GM12878 (cell line): ENCODE data around the gene MED22. TPM values are rescaled to one million over a fixed set of nuclear protein-coding genes. Genes with fewer than 3 reads are reported as not detected.

Experiments used
- ATAC-seq: fragments of 200-7000 bp; cut with Tn5 transposase; 3 replicates; pipeline ENCODE4 v1.9.1; 2020; ENCODE audit warnings: mild to moderate bottlenecking, moderate library complexity
- BruUV-seq: library from RNA; stranded (reverse); fragments of 400-500 nt; replicated peaks from 2 replicates; lab custom pipeline; 2021; lab: Mats Ljungman, UMichigan
- CTCF ChIA-PET: fragments of 300-600 bp; sonication (Branson Sonifier 250); formaldehyde crosslinking; extraction: SDS; loops from one replicate; lab custom pipeline; 2021; ENCODE audit warnings: inconsistent platforms; lab: Yijun Ruan, JAX
- POLR2A ChIA-PET: fragments of 350-600 bp; formaldehyde crosslinking; extraction: SDS; loops from one replicate; lab custom pipeline; 2021; ENCODE audit warnings: inconsistent platforms; lab: Charles Lee
- RAD21 ChIA-PET: fragments of 300-600 bp; sonication (Branson Sonifier 250); formaldehyde crosslinking; loops from one replicate; lab custom pipeline; 2023; ENCODE audit warnings: antibody characterized with exemption; ENCODE audit not compliant: unreplicated experiment; lab: Charles Lee
- SMC1A ChIA-PET: fragments of 300-600 bp; sonication (Branson Sonifier 250); formaldehyde crosslinking; loops from one replicate; lab custom pipeline; 2023; ENCODE audit not compliant: unreplicated experiment, uncharacterized antibody; lab: Charles Lee
- DNase-seq: peaks from one replicate; pipeline ENCODE4 v3.0.0-alpha.2; 2011; ENCODE audit warnings: low read depth, low spot score
- FAIRE-seq: peaks from 3 replicates; lab custom pipeline; 2011; peaks lifted over from hg19 to GRCh38; lab: Jason Lieb, UNC
- H2AFZ ChIP-seq: 2 replicates; pipeline ENCODE4 v1.6.0; 2011; ENCODE audit warnings: low read depth, low read length, control low read depth; ENCODE audit not compliant: control insufficient read depth
- H3K27ac ChIP-seq: 2 replicates; pipeline ENCODE4 v1.5.1; 2011; ENCODE audit warnings: control low read depth; ENCODE audit not compliant: control insufficient read depth, insufficient read depth
- H3K27me3 ChIP-seq, 2 experiments: replicated peaks in 1 of 2; 2 replicates each; pipeline versions ENCODE4 v1.6.0 to v1.6.1; 2011; ENCODE audit warnings: low read length in 1 of 2; ENCODE audit not compliant: control insufficient read depth in 2 of 2, insufficient read depth in 2 of 2
- H3K36me3 ChIP-seq, 2 experiments: 2 replicates each; pipeline ENCODE4 v1.5.1; 2011; ENCODE audit warnings: low read length in 1 of 2; ENCODE audit not compliant: control insufficient read depth in 2 of 2, insufficient read depth in 2 of 2
- H3K4me1 ChIP-seq: 2 replicates; pipeline ENCODE4 v1.6.1; 2011; ENCODE audit warnings: mild to moderate bottlenecking, low read length, moderate library complexity, mixed read lengths; ENCODE audit not compliant: control insufficient read depth, insufficient read depth
- H3K4me2 ChIP-seq: 2 replicates; pipeline ENCODE4 v1.6.0; 2011; ENCODE audit warnings: control low read depth; ENCODE audit not compliant: control insufficient read depth, insufficient read depth
- H3K4me3 ChIP-seq: fragments of 200-600 bp; sonication (generic); 2 replicates; pipeline ENCODE4 v1.5.1; 2016
- H3K79me2 ChIP-seq: 2 replicates; pipeline ENCODE4 v1.6.0; 2011; ENCODE audit warnings: low read length; ENCODE audit not compliant: control insufficient read depth, insufficient read depth
- H3K9ac ChIP-seq: 2 replicates; pipeline ENCODE4 v1.8.0; 2011; ENCODE audit warnings: low read length, control low read depth, mixed read lengths; ENCODE audit not compliant: control insufficient read depth, insufficient read depth
- H3K9me3 ChIP-seq: replicated peaks from 3 replicates; pipeline ENCODE4 v1.5.1; 2011; ENCODE audit warnings: mild to moderate bottlenecking, low read length; ENCODE audit not compliant: control insufficient read depth, insufficient read depth
- H4K20me1 ChIP-seq: 2 replicates; pipeline ENCODE4 v1.6.0; 2011; ENCODE audit not compliant: control insufficient read depth, insufficient read depth
- BCL11A ChIP-seq: IDR thresholded peaks from 2 replicates; pipeline ENCODE4 v1.6.1; 2011; ENCODE audit warnings: low read depth, low read length
- CEBPZ ChIP-seq: fragments of 150-350 bp; IDR thresholded peaks from 2 replicates; pipeline ENCODE4 v1.6.1; 2016; ENCODE audit warnings: low read depth, low read length
- CREB1 ChIP-seq: IDR thresholded peaks from 2 replicates; pipeline ENCODE4 v1.6.1; 2012; ENCODE audit warnings: low read depth, mild to moderate bottlenecking, inconsistent platforms
- HDAC6 ChIP-seq: fragments of 200-600 bp; sonication (generic); IDR thresholded peaks from one replicate; pipeline ENCODE4 v1.8.0; 2017; ENCODE audit warnings: antibody characterized with exemption; ENCODE audit not compliant: unreplicated experiment
- JUNB ChIP-seq: IDR thresholded peaks from 2 replicates; pipeline ENCODE4 v1.6.1; 2016; ENCODE audit warnings: antibody characterized with exemption, mild to moderate bottlenecking
- KDM1A ChIP-seq: fragments of 200-600 bp; sonication (generic); IDR thresholded peaks from 2 replicates; pipeline ENCODE4 v1.6.1; 2016; ENCODE audit warnings: borderline replicate concordance
- LARP7 ChIP-seq: fragments of 450-650 bp; IDR thresholded peaks from 2 replicates; pipeline ENCODE4 v1.6.1; 2017; ENCODE audit warnings: mild to moderate bottlenecking
- NFYA ChIP-seq: IDR thresholded peaks from 2 replicates; pipeline ENCODE4 v1.6.1; 2011; ENCODE audit warnings: low read depth, mild to moderate bottlenecking, low read length, improper control_type of control experiment, borderline replicate concordance
- NKRF ChIP-seq: fragments of 450-650 bp; conservative IDR thresholded peaks from 2 replicates; pipeline ENCODE4 v1.6.1; 2017; ENCODE audit warnings: mild to moderate bottlenecking, moderate library complexity
- NR2C1 ChIP-seq: fragments of 450-650 bp; IDR thresholded peaks from 2 replicates; pipeline ENCODE4 v1.6.1; 2017; ENCODE audit warnings: antibody characterized with exemption, mild to moderate bottlenecking, moderate library complexity
- NR2F1 ChIP-seq: fragments of 450-650 bp; conservative IDR thresholded peaks from 2 replicates; pipeline ENCODE4 v1.6.1; 2017; ENCODE audit warnings: mild to moderate bottlenecking
- RELB ChIP-seq: fragments of 450-650 bp; IDR thresholded peaks from 2 replicates; pipeline ENCODE4 v1.6.1; 2017; ENCODE audit warnings: low read depth, mild to moderate bottlenecking, moderate library complexity
- ZNF592 ChIP-seq: fragments of 450-650 bp; IDR thresholded peaks from 2 replicates; pipeline ENCODE4 v1.6.1; 2017; ENCODE audit warnings: mild to moderate bottlenecking, moderate library complexity
- WGBS: methylation state at CpG from one replicate; pipeline ENCODE4 v1.1.6; 2016; ENCODE audit warnings: low lambda C conversion rate; ENCODE audit not compliant: insufficient replicate concordance, insufficient coverage; ENCODE audit errors: missing lambda C conversion rate; 5-methylcytosine and 5-hydroxymethylcytosine counted together
- in situ Hi-C: fragments of 300-500 bp; cut with MboI; formaldehyde crosslinking; loops from 9 replicates; pipeline ENCODE4 v1.14.3; 2018; ENCODE audit warnings: mixed read lengths
- intact Hi-C: fragments of 100-400 bp; cut with micrococcal nuclease; formaldehyde crosslinking; loops from one replicate; pipeline ENCODE4 v1.14.2; 2022; ENCODE audit not compliant: unreplicated experiment
- polyA plus RNA-seq, 11 experiments: library from polyadenylated mRNA; depleted of rRNA in 4 of 11; unstranded in 6 of 11; stranded (reverse) in 5 of 11; fragments of >200 nt; fragmentation: Nextera tagmentation in 4 of 11; fragmentation: Illumina TruSeq in 1 of 11; extraction: Ambion mirVana in 4 of 11; extraction: Trizol in 1 of 11; gene quantifications; 1 replicate in 1 of 11; 2 replicates in 10 of 11; pipeline versions ENCODE4 v1.2.1 to v1.2.3, GENCODE V29; 2011 to 2016; ENCODE audit warnings: inconsistent platforms in 2 of 11, missing spikeins in 2 of 11, low read depth in 1 of 11
- total RNA-seq, 4 experiments: library from RNA; depleted of rRNA in 3 of 4; stranded (reverse); fragments of >200 nt in 3 of 4; fragmentation: Illumina TruSeq in 1 of 4; extraction: Trizol in 1 of 4; gene quantifications; 2 replicates each; pipeline versions ENCODE4 v1.2.1 to v1.2.3, GENCODE V29; 2013 to 2021

The MED22 gene
- total and polyA plus RNA-seq, 10 of the 15 experiments (the other 5 are each of a cell fraction or from before 2014, with no cell fraction given) = 1.4 to 42.1 (median 24.6) TPM

GRCh38 chr9:133323991-133324703 lies 23.8 kb downstream of the MED22 start:
- CTCF ChIA-PET = no interaction called here
- RAD21 ChIA-PET = no interaction called here
- intact Hi-C loops = loop anchor here (10.0 kb wide), 1 partner anchor 139 kb away; no protein-coding TSS in a partner anchor
- H3K27ac ChIP-seq = no peak overlapping the region
- H3K9me3 ChIP-seq = no peaks in the 10 kb centered on the region; the same call in 2 of the 3 replicates
- H4K20me1 ChIP-seq = no peaks in the 10 kb centered on the region
- no peak overlapping the region for H3K4me3 ChIP-seq
- 57% methylated on average over 13 of the region's 13 CpGs for WGBS
- no TSS peak for BruUV-seq
- no peaks in the 10 kb centered on the region for H3K4me1 ChIP-seq
- H3K27me3 ChIP-seq = no peaks in the 10 kb centered on the region
- POLR2A ChIA-PET = no interaction called here
- SMC1A ChIA-PET = no interaction called here
- FAIRE-seq (no peak), DNase-seq (no peak), ATAC-seq (no peak)
- H3K9ac ChIP-seq = no peak overlapping the region
- no peak overlapping the region for H2AFZ ChIP-seq
- H3K79me2 ChIP-seq = no peaks in the 10 kb centered on the region
- H3K36me3 ChIP-seq = no peaks in the 10 kb centered on the region
- in situ Hi-C loops = no loop called here
- H3K4me2 ChIP-seq = no peak overlapping the region
- TF ChIP-seq HDAC6 (no peak), BCL11A (no peak), NKRF (no peak), JUNB (no peak), NR2F1 (no peak), NFYA (no peak), KDM1A (no peak), NR2C1 (no peak), RELB (no peak), LARP7 (no peak), ZNF592 (no peak), CEBPZ (no peak), CREB1 (no peak)
